Measurements from ENCODE around the gene PTPRT. TPM values are rescaled to one million over a fixed set of nuclear protein-coding genes. Genes with fewer than 3 reads are reported as not detected.

PTPRT gene
- polyA plus RNA-seq, 2 of the 4 experiments (the other 2 are of a cell fraction): not detected

DNA sequence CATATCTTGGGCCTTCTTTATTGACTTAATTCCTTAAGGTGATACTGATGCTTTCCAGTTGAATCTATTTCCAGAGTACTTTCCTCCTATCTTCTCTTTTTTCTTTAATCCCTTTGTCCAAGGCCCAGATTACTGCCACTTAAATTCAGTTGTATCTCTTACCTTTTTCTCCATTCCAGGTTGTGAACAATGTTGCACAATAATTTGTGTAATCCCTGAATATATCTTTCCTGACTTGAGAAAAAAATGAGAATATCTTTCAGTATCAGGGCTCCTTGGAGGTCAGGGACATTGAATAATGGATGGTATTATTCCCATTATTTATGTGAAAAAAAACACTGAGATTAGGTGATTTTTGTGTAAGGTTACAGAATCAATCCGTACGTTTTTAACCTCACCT lies 683.3 kb downstream of the PTPRT start:
- H3K4me2 ChIP-seq: no peak overlapping the region
- ChIA-PET POLR2A (no interaction called here), CTCF (no interaction called here)
- H3K4me1 ChIP-seq: no peaks in the 10 kb centered on the region
- TF ChIP-seq, protein P1, sequence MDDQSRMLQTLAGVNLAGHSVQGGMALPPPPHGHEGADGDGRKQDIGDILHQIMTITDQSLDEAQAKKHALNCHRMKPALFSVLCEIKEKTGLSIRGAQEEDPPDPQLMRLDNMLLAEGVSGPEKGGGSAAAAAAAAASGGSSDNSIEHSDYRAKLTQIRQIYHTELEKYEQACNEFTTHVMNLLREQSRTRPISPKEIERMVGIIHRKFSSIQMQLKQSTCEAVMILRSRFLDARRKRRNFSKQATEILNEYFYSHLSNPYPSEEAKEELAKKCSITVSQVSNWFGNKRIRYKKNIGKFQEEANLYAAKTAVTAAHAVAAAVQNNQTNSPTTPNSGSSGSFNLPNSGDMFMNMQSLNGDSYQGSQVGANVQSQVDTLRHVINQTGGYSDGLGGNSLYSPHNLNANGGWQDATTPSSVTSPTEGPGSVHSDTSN (IDR thresholded peaks at IDR 0.05): no peak
- FAIRE-seq: no peak
- 8% methylated on average over 2 of the region's 2 CpGs for WGBS (ENCODE audit: missing lambda C conversion rate)
- no peaks in the 10 kb centered on the region for H3K9me3 ChIP-seq
- no peak for ATAC-seq
- H3K4me3 ChIP-seq: no peak overlapping the region
- H3K27ac ChIP-seq: no peak overlapping the region
- DNase-seq (ENCODE audit: low read depth in 1 of 2, low spot score in 1 of 2): no peak

DNA sequence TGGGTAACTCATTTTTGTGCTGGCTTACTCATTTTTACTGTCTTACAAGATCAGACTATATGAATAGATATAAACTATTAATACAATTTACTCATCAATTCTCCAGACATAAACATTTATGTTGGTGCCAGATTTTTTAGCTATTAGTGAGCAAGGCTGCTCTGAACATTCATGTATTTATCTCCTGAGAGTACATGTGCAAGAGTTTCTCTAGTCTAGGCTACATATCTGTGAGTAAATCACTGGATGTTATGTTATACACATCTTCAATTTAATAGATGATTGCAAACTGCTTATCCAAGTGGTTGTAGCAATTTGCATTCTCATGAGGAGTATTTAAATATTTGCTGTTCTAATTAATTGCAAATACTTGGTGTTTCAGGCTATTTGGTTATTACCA lies 687.1 kb downstream of the PTPRT start:
- Histone ChIP-seq H3K9me3 (no peaks in the 10 kb centered on the region), H3K4me1 (no peaks in the 10 kb centered on the region), H3K4me2 (no peak overlapping the region), H3K27ac (no peak overlapping the region), H3K4me3 (no peak overlapping the region)
- DNase-seq (ENCODE audit: low read depth in 1 of 2, low spot score in 1 of 2): no peak
- POLR2A ChIA-PET: no interaction called here
- no peak for ATAC-seq
- FAIRE-seq: no peak
- TF ChIP-seq HOXB13 (CRISPR knock-in tag; IDR thresholded peaks at IDR 0.05; ENCODE audit: low read depth) (no peak), BHLHE40 (IDR thresholded peaks at IDR 0.05; ENCODE audit: low read depth, low read length) (no peak), MYC (IDR thresholded peaks at IDR 0.05; ENCODE audit: borderline replicate concordance, low read length) (no peak), KDM5A (IDR thresholded peaks at IDR 0.05) (no peak), CBX2 (IDR thresholded peaks at IDR 0.05; ENCODE audit: borderline replicate concordance, low read depth) (no peak), SMC3 (IDR thresholded peaks at IDR 0.05) (no peak), ZFP36 (IDR thresholded peaks at IDR 0.05; ENCODE audit: borderline replicate concordance, partially characterized antibody) (no peak), RAD21 (conservative IDR thresholded peaks at IDR 0.05 in 1 of 2, IDR thresholded peaks at IDR 0.05 in 1 of 2) (no peak), RFX5 (IDR thresholded peaks at IDR 0.05) (no peak), EP300 (IDR thresholded peaks at IDR 0.05) (no peak), HOXB5 (CRISPR knock-in tag; IDR thresholded peaks at IDR 0.05) (no peak), RCOR1 (IDR thresholded peaks at IDR 0.05; ENCODE audit: low read depth, low read length) (no peak), TFCP2L1 (CRISPR knock-in tag; IDR thresholded peaks at IDR 0.05) (no peak), EHF (CRISPR knock-in tag; IDR thresholded peaks at IDR 0.05) (no peak), CEBPB (IDR thresholded peaks at IDR 0.05) (no peak), ZNF302 (CRISPR knock-in tag; IDR thresholded peaks at IDR 0.05) (no peak)
- TF ChIP-seq, protein P2, sequence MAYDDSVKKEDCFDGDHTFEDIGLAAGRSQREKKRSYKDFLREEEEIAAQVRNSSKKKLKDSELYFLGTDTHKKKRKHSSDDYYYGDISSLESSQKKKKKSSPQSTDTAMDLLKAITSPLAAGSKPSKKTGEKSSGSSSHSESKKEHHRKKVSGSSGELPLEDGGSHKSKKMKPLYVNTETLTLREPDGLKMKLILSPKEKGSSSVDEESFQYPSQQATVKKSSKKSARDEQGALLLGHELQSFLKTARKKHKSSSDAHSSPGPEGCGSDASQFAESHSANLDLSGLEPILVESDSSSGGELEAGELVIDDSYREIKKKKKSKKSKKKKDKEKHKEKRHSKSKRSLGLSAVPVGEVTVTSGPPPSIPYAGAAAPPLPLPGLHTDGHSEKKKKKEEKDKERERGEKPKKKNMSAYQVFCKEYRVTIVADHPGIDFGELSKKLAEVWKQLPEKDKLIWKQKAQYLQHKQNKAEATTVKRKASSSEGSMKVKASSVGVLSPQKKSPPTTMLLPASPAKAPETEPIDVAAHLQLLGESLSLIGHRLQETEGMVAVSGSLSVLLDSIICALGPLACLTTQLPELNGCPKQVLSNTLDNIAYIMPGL (CRISPR knock-in tag; IDR thresholded peaks at IDR 0.05; ENCODE audit: borderline replicate concordance): no peak
- TF ChIP-seq, protein P3, sequence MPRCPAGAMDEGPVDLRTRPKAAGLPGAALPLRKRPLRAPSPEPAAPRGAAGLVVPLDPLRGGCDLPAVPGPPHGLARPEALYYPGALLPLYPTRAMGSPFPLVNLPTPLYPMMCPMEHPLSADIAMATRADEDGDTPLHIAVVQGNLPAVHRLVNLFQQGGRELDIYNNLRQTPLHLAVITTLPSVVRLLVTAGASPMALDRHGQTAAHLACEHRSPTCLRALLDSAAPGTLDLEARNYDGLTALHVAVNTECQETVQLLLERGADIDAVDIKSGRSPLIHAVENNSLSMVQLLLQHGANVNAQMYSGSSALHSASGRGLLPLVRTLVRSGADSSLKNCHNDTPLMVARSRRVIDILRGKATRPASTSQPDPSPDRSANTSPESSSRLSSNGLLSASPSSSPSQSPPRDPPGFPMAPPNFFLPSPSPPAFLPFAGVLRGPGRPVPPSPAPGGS (IDR thresholded peaks at IDR 0.05): no peak
- CTCF ChIA-PET: no interaction called here

DNA sequence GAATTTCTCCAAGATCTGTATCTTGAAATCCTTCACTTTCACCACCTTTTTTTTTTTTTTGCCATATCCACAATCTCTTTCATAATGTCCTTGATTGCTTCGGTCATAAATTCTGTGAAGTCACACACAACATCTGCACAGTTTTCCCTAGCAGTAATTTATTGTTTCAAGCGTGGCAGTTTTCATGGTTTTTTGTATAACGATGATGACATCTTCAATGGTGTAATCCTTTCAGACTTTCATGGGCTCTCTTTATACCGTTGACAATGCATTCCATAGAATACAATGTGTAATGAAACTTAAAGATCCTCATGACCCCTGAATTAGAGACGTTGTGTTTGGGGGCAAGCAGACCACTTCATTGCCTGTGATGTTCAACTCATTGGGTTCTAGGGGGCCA lies 693.1 kb downstream of the PTPRT start:
- FAIRE-seq (no peak), ATAC-seq (no peak), DNase-seq (ENCODE audit: low read depth in 1 of 2, low spot score in 1 of 2) (no peak)
- no peak overlapping the region for H3K4me2 ChIP-seq
- H3K4me3 ChIP-seq: no peak overlapping the region
- POLR2A ChIA-PET: no interaction called here
- no peak overlapping the region for H3K27ac ChIP-seq
- TF ChIP-seq, protein P4, sequence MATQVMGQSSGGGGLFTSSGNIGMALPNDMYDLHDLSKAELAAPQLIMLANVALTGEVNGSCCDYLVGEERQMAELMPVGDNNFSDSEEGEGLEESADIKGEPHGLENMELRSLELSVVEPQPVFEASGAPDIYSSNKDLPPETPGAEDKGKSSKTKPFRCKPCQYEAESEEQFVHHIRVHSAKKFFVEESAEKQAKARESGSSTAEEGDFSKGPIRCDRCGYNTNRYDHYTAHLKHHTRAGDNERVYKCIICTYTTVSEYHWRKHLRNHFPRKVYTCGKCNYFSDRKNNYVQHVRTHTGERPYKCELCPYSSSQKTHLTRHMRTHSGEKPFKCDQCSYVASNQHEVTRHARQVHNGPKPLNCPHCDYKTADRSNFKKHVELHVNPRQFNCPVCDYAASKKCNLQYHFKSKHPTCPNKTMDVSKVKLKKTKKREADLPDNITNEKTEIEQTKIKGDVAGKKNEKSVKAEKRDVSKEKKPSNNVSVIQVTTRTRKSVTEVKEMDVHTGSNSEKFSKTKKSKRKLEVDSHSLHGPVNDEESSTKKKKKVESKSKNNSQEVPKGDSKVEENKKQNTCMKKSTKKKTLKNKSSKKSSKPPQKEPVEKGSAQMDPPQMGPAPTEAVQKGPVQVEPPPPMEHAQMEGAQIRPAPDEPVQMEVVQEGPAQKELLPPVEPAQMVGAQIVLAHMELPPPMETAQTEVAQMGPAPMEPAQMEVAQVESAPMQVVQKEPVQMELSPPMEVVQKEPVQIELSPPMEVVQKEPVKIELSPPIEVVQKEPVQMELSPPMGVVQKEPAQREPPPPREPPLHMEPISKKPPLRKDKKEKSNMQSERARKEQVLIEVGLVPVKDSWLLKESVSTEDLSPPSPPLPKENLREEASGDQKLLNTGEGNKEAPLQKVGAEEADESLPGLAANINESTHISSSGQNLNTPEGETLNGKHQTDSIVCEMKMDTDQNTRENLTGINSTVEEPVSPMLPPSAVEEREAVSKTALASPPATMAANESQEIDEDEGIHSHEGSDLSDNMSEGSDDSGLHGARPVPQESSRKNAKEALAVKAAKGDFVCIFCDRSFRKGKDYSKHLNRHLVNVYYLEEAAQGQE (IDR thresholded peaks at IDR 0.05): no peak
- no peak for TF ChIP-seq ZC3H11A (IDR thresholded peaks at IDR 0.05)
- TF ChIP-seq, protein P5, sequence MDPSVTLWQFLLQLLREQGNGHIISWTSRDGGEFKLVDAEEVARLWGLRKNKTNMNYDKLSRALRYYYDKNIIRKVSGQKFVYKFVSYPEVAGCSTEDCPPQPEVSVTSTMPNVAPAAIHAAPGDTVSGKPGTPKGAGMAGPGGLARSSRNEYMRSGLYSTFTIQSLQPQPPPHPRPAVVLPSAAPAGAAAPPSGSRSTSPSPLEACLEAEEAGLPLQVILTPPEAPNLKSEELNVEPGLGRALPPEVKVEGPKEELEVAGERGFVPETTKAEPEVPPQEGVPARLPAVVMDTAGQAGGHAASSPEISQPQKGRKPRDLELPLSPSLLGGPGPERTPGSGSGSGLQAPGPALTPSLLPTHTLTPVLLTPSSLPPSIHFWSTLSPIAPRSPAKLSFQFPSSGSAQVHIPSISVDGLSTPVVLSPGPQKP (IDR thresholded peaks at IDR 0.05; ENCODE audit: low read depth, low read length): no peak
- TF ChIP-seq CHD4 (IDR thresholded peaks at IDR 0.05; ENCODE audit: borderline replicate concordance): no peak
- H3K4me1 ChIP-seq: no peaks in the 10 kb centered on the region
- no peaks in the 10 kb centered on the region for H3K9me3 ChIP-seq
- CTCF ChIA-PET: no interaction called here
- WGBS (ENCODE audit: missing lambda C conversion rate): 3% methylated on average over 5 of the region's 5 CpGs

Data from A549 (cell line).